ENCODE measurements around the gene NEFH.
"Not testable (repeated sequence)": the region's sequence is repeated elsewhere in the genome, so short reads cannot be mapped to it uniquely, and the experiment has no call there.

Gene NEFH, protein sequence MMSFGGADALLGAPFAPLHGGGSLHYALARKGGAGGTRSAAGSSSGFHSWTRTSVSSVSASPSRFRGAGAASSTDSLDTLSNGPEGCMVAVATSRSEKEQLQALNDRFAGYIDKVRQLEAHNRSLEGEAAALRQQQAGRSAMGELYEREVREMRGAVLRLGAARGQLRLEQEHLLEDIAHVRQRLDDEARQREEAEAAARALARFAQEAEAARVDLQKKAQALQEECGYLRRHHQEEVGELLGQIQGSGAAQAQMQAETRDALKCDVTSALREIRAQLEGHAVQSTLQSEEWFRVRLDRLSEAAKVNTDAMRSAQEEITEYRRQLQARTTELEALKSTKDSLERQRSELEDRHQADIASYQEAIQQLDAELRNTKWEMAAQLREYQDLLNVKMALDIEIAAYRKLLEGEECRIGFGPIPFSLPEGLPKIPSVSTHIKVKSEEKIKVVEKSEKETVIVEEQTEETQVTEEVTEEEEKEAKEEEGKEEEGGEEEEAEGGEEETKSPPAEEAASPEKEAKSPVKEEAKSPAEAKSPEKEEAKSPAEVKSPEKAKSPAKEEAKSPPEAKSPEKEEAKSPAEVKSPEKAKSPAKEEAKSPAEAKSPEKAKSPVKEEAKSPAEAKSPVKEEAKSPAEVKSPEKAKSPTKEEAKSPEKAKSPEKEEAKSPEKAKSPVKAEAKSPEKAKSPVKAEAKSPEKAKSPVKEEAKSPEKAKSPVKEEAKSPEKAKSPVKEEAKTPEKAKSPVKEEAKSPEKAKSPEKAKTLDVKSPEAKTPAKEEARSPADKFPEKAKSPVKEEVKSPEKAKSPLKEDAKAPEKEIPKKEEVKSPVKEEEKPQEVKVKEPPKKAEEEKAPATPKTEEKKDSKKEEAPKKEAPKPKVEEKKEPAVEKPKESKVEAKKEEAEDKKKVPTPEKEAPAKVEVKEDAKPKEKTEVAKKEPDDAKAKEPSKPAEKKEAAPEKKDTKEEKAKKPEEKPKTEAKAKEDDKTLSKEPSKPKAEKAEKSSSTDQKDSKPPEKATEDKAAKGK

GRCh38 chr22:29479417-29480261, at the start of gene NEFH:
TSS of gene NEFH (plus strand) at chr22:29480218. CDS start at chr22:29480263, 45 bp downstream.
- DNase-seq, result peak; percentile 29

DNA sequence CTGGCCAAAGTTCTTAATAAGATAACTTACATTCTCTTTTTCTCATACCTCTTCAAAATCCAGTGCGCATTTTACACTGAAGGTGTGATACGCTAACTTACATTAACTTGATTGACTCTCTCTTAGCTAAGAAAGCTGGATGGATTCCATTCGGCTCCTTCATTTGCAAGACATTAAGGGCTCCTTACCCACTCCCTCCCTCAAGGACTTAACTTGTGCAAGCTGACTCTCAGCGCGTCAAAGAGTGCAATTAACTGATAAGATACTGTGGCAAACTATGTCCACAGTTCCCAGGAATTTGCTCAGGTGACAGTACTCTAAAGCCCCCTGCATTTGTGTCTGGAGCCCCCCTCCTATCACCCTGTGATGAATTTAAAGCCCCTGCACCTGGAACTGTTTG, 48.0 kb upstream of the NEFH start:
- DNase-seq, result no peak

GRCh38 chr22:29433856-29434255, 46.2 kb upstream of the NEFH start:
- DNase-seq, result peak; percentile 2

DNA sequence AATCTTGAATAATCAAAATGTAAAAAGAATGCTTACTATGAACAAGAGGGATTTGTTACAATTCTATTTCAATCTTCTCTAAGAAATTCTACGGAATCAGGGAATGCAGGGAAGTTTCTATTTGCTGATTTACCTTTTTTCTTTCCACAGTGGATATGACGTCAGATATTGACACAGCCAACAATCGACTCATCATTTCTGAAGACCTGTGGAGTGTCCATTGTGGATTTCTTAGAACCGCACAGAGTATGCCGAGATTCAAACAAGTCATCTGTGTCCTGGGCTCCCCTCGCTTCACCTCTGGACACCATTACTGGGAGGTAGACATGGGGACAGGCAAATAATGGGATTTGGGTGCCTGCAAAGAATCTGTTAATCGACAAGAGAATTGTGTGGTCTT, 45.7 kb upstream of the NEFH start:
- no peak for DNase-seq

GRCh38 chr22:29435236-29436136, 44.5 kb upstream of the NEFH start:
- DNase-seq, result no peak

GRCh38 chr22:29438283-29438682, 41.7 kb upstream of the NEFH start, which contains the start of gene RFPL1:
TSS of gene RFPL1 (plus strand) at chr22:29438583.
- not testable (repeated sequence) for DNase-seq

DNA sequence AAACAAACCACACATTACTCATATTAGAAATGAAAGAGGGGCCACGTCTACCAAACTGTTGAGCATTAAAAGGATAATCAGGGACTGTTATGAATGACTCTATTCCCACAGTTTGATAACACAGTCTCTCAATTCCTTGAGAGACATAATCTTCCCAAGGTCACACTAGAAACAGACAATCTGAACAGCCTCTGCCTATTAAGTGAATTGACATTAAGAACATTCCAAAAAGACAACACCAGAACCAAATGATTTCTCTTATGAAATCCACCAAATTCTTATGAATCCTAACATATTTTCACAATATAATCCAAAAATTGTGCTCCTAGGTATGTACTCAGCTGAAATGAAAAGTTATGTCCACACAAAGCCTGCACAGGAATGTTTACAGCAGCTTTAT, 37.0 kb upstream of the NEFH start:
- no peak for DNase-seq

DNA sequence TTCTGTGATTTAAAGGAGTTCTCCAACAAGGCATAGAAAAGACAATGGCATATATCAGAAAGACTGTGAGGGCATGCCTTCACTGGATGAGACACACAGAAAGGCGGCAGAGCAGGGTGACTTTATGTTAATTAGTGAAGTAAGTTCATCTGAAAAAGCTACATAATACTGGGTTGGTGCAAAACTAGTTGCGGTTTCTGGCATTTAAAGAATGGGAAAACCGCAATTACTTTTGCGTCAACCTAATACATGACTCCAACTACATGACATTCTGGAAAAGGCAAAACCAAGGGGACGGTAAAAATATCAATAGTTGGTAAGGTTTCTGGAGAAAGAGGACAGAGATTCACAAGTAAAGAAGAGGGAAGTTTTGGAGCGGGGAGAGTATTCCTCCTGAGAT, 36.6 kb upstream of the NEFH start:
- DNase-seq, result no peak

- DNase-seq, result no peak
Observed at GRCh38 chr22:29443861-29444792, 35.9 kb upstream of the NEFH start.

DNA sequence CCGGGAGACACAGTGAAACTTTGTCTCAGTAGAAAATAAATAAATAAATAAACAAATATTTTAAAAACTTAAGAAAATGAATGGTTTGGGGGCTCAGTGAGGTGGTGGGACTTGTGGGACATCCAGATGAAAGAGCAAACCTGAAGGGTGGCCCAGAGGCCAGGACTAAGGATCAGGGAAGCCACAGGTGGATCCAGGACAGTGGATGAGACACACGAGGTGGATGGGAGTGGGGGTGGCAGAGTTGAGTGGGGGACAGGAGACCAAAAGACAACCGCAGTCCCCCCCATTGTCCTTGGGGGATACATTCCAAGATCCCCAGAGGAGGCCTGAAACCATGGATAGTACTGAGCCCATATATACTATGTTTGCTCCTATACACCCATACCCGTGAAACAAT, 34.5 kb upstream of the NEFH start:
- no peak for DNase-seq

- no peak for DNase-seq
Observed at GRCh38 chr22:29447906-29448305, 32.1 kb upstream of the NEFH start.

DNA sequence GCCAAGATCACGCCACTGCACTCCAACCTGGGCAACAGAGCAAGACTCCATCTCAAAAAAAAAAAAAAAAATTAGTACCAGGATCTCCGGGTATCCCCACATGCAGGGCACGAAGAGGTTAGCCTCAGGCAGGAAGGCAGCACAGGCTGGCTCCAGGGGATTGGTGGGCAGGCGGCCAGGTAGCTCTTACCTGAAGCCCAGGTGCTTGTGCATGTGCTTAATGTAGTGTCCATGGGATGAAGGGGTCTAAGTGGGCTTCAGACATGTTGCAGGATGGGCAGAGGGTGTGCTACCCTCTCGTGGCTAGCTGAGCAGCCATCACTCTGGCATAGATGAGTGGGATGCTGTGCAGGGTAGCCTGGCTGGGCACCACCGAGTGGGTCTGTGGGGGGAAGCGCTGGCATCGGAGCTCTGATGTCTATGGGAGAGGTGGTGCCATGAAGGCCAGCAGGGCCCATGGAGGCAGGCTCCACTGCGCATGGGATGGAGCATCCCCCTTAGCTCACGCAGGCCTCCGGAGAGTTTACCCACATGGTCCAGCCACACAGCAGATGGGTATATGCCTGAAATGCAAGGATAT, 30.6 kb upstream of the NEFH start:
- no peak for DNase-seq

GRCh38 chr22:29450222-29450621, 29.8 kb upstream of the NEFH start:
- DNase-seq, result no peak

GRCh38 chr22:29451863-29452262, 28.2 kb upstream of the NEFH start:
- DNase-seq, result no peak

- no peak for DNase-seq
Observed at GRCh38 chr22:29454276-29454675, 25.7 kb upstream of the NEFH start.

GRCh38 chr22:29456211-29456671, 23.8 kb upstream of the NEFH start:
- DNase-seq, result no peak

GRCh38 chr22:29457730-29458129, 22.3 kb upstream of the NEFH start:
- peak; percentile 18 for DNase-seq

DNA sequence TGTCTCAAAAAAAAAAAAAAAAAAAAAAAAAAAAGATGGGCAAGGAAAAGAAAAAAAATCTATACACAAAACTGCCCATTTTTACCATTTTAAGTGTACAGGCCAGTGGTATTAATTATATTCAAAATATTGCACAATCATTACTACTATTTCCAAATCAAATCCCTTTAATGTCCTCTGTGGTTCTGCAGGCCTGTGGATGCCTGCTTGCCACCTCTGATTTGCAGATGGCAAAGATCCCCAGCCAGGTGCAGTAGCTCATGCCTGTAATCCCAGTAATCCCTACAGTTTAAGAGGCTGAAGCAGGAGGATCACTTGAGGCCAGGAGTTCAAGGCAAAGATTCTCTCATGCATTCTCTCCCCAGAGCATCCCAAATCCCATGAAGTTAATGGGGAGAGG, 21.5 kb upstream of the NEFH start:
- no peak for DNase-seq

DNA sequence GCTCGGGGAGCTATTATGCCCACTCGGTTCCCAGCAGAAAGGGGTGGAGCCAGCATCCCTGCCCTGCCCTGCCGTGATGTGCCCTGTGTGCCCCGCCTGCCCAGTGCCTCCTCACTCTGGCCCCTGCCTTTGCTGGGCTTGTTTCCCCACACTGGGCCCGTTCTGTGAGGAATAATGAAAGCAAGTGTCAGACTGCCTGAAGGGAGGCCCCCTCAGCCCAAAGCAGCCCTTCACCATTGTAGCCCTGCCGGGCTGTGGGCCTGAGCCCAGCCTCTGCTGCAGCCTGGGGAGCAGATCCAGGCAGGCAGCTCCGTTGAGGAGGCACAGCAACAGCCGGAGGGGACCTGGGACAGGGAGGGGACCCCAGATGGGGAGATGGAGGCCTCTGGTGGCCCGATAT, 20.2 kb upstream of the NEFH start:
- peak; percentile 28 for DNase-seq

DNA sequence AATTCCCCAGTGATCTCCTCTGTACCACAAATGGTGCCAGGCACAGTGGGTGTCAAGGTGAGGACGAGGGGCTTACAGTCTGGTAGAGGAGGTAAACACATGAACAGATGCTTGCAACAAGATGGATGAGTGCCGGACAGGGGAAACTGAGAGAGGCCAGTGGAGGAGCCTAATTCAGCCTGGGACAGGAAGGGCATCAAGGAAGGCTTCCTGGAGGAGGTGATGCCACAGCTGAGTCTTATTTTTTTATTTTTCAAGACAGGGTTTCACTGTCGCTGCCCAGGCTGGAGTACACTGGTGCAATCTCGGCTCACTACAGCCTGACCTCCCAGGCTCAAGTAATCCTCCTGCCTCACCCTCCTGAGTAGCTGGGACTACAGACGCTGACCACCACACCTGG, 18.8 kb upstream of the NEFH start:
- no peak for DNase-seq
